Stimulated activated CD8-positive, alpha-beta memory T cell treated with anti-CD3 and anti-CD28 coated beads, Interleukin-15, amount 100 ng/mL, for 1 hour (primary cell): ENCODE measurements around the gene CILP2.
A peak's percentile ranks its signal among the peaks of the same experiment; 100 is the strongest.

Source experiments
- DNase-seq: peaks from one replicate; pipeline ENCODE4 v3.0.0-alpha.2; 2020; ENCODE audit warnings: low read depth

Gene CILP2

DNA sequence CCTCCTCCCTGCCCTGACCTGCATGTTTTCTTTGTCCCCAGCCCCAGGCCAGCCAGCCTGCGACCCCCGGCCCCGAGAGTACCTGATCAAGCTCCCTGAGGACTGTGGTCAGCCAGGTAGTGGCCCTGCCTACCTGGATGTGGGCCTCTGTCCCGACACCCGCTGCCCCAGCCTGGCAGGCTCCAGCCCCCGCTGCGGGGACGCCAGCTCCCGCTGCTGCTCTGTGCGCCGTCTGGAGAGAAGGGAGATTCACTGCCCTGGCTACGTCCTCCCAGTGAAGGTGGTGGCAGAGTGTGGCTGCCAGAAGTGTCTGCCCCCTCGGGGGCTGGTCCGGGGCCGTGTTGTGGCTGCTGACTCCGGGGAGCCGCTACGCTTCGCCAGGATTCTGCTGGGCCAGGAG is 5.6 kb downstream of the CILP2 start:
- DNase-seq, result no peak

- DNase-seq, result no peak
These were observed 6.3 kb downstream of the CILP2 start for GRCh38 chr19:19544257-19544953.

DNA sequence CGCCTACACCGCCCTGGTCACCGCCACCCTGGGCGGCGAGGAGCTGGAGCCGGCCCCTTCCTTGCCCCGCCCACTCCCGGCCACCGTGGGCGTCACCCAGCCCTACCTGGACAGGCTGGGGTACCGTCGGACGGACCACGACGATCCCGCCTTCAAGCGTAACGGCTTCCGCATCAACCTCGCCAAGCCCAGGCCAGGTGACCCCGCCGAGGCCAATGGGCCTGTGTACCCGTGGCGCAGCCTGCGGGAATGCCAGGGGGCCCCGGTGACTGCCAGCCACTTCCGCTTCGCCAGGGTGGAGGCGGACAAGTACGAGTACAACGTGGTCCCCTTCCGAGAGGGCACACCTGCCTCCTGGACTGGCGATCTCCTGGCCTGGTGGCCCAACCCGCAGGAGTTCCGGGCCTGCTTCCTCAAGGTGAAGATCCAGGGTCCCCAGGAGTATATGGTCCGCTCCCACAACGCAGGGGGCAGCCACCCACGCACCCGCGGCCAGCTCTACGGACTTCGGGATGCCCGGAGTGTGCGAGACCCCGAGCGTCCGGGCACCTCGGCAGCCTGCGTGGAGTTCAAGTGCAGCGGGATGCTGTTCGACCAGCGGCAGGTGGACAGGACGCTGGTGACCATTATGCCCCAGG is 7.0 kb downstream of the CILP2 start:
- DNase-seq, result no peak

DNA sequence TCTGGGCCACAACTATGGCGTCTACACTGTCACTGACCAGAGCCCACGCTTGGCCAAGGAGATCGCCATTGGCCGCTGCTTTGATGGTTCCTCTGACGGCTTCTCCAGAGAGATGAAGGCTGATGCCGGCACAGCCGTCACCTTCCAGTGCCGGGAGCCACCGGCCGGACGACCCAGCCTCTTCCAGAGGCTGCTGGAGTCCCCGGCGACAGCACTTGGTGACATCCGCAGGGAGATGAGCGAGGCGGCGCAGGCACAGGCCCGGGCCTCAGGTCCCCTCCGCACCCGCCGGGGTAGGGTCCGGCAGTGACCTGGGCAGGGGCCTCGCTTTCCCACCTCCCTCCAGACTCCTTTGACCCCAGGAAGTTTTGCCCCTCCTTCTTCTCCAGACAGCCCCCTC is 7.6 kb downstream of the CILP2 start:
- DNase-seq, result no peak

- no peak for DNase-seq
These were observed 8.7 kb downstream of the CILP2 start for GRCh38 chr19:19546751-19547162.

GRCh38 chr19:19547674-19548336 is 9.7 kb downstream of the CILP2 start:
- DNase-seq, result no peak

GRCh38 chr19:19548915-19549759 is 11.1 kb downstream of the CILP2 start:
- DNase-seq, result no peak

DNA sequence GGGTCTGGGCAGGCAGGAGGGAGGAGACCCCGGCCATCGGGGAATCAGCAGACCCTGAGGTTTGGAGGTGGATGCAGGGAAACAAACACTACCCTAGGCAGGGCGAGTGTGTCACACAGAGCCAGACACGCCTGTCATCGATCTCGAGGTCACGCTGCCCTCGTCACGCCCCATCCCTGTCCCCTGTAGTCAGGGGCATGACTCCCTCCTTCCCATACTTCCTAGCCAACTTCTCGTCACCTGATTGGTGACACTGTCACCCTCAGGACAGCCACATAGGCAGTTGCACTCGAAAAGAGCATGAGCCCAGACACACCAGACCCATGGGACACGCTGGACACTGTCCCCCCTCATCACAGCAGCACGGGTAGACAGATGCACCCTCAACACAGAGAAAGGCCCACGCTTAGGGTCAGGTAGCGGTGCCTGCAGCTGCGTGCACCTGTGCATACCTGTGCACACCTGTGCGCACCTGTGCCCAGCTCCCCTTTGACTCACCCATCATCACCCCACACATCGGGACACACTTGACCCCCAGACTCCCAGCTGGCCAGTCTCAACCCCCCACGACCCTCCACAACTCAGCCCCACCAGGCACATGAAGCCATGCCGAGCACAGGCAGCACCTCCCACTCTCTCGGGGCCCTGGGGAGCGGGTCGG is 11.9 kb downstream of the CILP2 start:
- DNase-seq, result no peak

GRCh38 chr19:19550485-19550929 is 12.4 kb downstream of the CILP2 start:
- no peak for DNase-seq

- DNase-seq, result no peak
These were observed 13.1 kb downstream of the CILP2 start for GRCh38 chr19:19550972-19551852.

DNA sequence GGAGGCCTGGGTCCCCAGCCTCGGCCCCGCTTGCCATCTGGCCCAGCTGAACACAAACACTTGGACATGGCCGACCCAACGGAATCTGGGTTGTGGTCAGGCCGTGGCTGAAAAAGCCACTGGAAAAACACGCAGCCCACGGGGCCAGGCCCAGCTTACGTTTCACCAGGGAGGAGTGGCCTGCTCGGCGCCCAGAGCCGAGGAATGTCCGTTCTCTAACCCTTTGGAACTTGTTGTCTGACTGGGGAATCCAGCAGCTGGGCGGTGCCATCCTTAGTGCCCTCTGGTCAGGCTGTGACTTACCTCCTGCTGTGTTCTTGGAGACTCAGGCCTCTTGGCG is 13.8 kb downstream of the CILP2 start:
- no peak for DNase-seq

DNA sequence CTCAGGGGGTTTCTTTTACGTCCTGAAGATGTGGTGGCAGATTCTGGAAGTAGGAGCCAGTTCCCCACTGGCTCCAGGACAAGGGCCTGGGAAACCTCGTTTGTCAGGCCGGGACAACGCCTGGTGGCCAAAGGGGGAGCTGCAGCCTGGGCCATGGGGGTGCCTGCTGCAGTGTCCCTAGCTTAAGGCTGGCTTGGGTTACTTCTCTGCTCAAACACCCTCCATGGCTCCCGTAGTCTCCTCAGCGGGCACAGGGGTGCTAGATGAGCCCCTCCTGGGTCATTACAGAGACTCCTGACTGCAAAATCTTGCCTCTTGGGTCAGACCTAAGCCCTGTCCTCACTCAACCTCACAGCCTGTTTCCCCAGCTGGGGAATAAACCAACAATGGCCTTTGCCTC is 14.7 kb downstream of the CILP2 start:
- no peak for DNase-seq

DNA sequence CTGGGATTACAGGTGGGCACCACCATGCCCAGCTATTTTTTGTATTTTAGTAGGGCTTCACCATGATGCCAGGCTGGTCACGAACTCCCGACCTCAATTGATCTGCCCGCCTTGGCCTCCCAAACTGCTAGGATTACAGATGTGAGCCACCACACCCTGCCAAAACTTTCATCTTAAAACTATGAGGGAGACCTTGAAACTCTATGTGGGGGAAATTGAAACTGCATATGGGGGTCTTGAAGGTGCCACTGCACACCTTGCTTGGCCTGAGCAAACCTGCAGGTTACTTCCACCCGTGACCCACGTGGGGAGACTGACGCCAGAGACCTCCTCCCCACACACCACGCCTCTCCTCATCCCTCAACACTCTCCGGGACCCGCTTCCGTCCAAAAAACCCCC is 15.6 kb downstream of the CILP2 start:
- DNase-seq, result no peak

DNA sequence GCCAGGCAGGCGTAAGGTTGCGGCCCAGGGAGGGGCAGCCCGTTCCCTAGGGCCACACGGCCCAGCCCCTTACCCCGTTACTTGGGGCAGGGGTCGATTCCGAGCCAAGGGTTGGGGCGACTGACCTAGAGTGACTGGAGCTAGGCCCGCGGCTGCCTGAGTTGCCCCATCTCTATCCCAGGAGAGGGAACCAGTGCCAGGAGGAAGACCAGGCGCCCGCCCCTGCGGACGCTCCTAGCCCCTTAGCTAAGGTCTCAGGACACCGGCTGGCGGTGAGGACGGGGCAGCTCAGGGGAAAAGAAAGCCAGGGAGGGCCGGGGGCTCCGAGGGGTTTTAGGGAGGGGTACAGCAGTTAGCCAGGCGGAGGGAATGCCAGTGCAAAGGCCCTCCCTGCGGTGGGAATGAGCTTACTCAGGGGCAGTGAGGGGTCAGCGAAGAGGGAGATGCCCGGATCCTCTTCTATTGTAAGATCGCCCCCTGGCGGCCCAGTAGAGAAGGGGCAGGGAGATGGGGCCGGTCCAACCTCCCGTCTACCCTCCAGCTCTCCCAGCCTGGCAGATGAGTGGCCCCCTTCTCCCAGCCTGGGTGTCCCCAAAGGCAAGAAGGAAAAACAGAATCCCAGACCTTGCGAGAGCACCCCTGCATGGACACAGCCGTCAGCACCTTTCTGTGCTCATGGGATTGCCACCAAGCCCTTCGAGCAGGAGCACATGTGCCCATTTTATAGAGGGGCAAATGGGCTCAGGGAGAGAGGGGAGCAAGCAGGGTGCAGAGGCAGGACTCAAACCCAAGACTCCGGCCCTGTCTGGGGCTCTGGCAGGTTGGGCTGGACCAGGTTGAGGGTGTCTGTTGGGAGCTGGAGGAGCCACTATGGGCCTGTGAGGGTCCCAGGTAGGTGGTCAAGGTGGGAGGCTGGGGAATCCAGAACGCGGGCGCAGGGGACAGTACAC is 16.3 kb downstream of the CILP2 start:
- peak; percentile 44 for DNase-seq

GRCh38 chr19:19558055-19558454 is 20.0 kb downstream of the CILP2 start:
- no peak for DNase-seq

GRCh38 chr19:19558636-19559035 is 20.6 kb downstream of the CILP2 start:
- no peak for DNase-seq

DNA sequence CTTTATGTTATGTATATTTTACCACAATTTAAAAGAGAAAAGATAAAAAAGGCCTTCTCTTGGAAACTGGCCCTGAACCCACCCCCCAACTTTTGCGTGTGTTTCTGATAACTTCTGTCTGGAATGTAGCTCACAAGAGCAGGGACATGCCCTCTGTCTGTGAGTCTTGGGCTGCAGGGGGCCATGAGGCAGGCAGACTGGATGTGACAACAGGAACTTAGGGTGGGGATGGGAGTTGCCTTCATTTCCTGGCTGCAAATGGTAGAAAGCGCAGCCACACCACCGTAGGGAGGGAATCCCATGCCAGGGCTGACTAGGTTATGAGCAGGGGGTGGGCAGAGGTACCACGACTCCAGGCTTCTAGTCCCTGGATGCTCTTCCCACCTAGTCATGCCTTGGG is 21.9 kb downstream of the CILP2 start:
- no peak for DNase-seq

DNA sequence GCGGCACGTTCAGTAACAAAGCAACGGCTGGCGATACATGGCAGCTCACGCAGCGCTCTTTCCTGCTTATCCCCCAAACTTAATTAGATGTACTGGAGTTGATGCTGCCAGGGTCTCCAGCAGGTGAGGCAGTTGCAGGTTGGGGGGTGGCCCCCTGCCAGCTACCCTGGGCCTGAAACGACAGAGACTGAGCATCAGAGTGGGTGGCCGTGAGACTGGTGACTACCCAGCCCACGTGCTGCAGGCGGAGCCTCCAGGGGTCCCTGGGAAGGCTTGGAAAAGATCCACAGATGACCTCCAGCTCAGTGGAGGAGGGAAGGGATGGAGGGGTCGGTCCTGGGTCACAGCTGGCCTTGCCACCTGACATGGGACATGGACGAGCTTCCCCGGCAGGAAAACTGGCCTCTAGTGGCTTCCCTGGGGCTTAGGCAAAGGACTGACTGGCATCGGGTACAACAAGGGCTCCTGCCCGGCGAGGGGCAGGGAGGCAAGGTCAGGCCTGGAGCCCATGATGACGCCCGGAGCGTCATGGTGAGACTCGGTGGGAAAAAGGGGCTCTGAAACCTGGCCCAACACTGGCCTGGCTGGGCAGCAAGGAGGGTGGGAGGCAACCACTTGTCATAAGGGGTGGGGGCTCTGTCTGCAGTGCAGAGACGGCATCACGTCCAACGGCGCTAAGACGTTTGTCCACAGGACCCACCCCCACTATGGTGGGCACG is 24.0 kb downstream of the CILP2 start:
- no peak for DNase-seq

GRCh38 chr19:19562665-19563347 is 24.7 kb downstream of the CILP2 start:
- DNase-seq, result no peak
